IMR-90 (cell line): ENCODE results near the gene C3. TPM values are rescaled to one million over a fixed set of nuclear protein-coding genes. Genes with fewer than 3 reads are reported as not detected.

Experiments
- ATAC-seq: fragments of 200-7000 bp; cut with Tn5 transposase; 2 replicates; pipeline ENCODE4 v1.9.1; 2020; ENCODE audit warnings: low read depth, mild to moderate bottlenecking, moderate library complexity
- BruUV-seq: library from RNA; stranded (reverse); fragments of 400-500 nt; replicated peaks from 2 replicates; lab custom pipeline; 2021; lab: Mats Ljungman, UMichigan
- CTCF ChIA-PET: fragments of 300-600 bp; formaldehyde crosslinking; extraction: SDS; loops from one replicate; lab custom pipeline; 2021; ENCODE audit warnings: antibody characterized with exemption; lab: Yijun Ruan, JAX
- POLR2A ChIA-PET: fragments of 300-600 bp; sonication (Branson Sonifier 250); formaldehyde crosslinking; loops from one replicate; lab custom pipeline; 2022; ENCODE audit warnings: antibody characterized with exemption; ENCODE audit not compliant: unreplicated experiment; lab: Charles Lee
- DNase-seq: peaks from one replicate; pipeline ENCODE4 v3.0.0; 2013
- H2AFZ ChIP-seq: replicated peaks from 2 replicates; pipeline ENCODE3; 2013; ENCODE audit warnings: low read length, mild to moderate bottlenecking; ENCODE audit not compliant: poor library complexity
- H2AK5ac ChIP-seq: 2 replicates; pipeline ENCODE4 v1.6.1; 2013; ENCODE audit warnings: low read depth, low read length, inconsistent platforms
- H2AK9ac ChIP-seq: replicated peaks from 2 replicates; pipeline ENCODE3; 2013; ENCODE audit warnings: mild to moderate bottlenecking, low read depth, low read length, moderate library complexity; ENCODE audit not compliant: poor library complexity
- H2BK120ac ChIP-seq: 2 replicates; pipeline ENCODE4 v1.6.1; 2013; ENCODE audit warnings: low read depth, low read length, inconsistent platforms
- H2BK15ac ChIP-seq: 3 replicates; pipeline ENCODE4 v1.6.1; 2013; ENCODE audit warnings: low read depth, low read length, inconsistent platforms
- H2BK20ac ChIP-seq: 2 replicates; pipeline ENCODE4 v1.6.1; 2013; ENCODE audit warnings: low read depth, mild to moderate bottlenecking, inconsistent platforms, low read length, moderate library complexity
- H2BK5ac ChIP-seq: 2 replicates; pipeline ENCODE4 v1.6.1; 2013; ENCODE audit warnings: mild to moderate bottlenecking, low read depth, low read length, inconsistent platforms; ENCODE audit not compliant: poor library complexity, severe bottlenecking
- H3K14ac ChIP-seq: replicated peaks from 2 replicates; pipeline ENCODE4 v1.6.1; 2013; ENCODE audit warnings: low read depth, low read length, inconsistent platforms
- H3K18ac ChIP-seq: 2 replicates; pipeline ENCODE4 v1.6.1; 2013; ENCODE audit warnings: low read depth, low read length, control low read depth
- H3K23ac ChIP-seq: 2 replicates; pipeline ENCODE4 v1.6.1; 2013; ENCODE audit warnings: low read depth, low read length, inconsistent platforms
- H3K27ac ChIP-seq: 2 replicates; pipeline ENCODE4 v1.5.1; 2013; ENCODE audit warnings: mild to moderate bottlenecking, control low read depth, low read length; ENCODE audit not compliant: insufficient read depth
- H3K27me3 ChIP-seq: 2 replicates; pipeline ENCODE4 v1.6.1; 2013; ENCODE audit warnings: low read length; ENCODE audit not compliant: control insufficient read depth, insufficient read depth
- H3K36me3 ChIP-seq: 2 replicates; pipeline ENCODE4 v1.6.1; 2013; ENCODE audit warnings: low read length, mixed read lengths; ENCODE audit not compliant: control insufficient read depth, insufficient read depth
- H3K4ac ChIP-seq: 2 replicates; pipeline ENCODE4 v1.6.1; 2013; ENCODE audit warnings: low read depth, low read length, inconsistent platforms
- H3K4me1 ChIP-seq: 2 replicates; pipeline ENCODE4 v1.6.1; 2013; ENCODE audit warnings: low read length, mixed read lengths; ENCODE audit not compliant: control insufficient read depth, insufficient read depth
- H3K4me2 ChIP-seq: 2 replicates; pipeline ENCODE4 v1.6.1; 2013; ENCODE audit warnings: low read depth, mild to moderate bottlenecking, control low read depth, low read length, moderate library complexity
- H3K4me3 ChIP-seq: 2 replicates; pipeline ENCODE4 v1.5.1; 2013; ENCODE audit warnings: low read depth, mild to moderate bottlenecking, control low read depth, low read length, moderate library complexity; ENCODE audit not compliant: insufficient read depth
- H3K56ac ChIP-seq: 2 replicates; pipeline ENCODE4 v1.6.1; 2013; ENCODE audit warnings: low read length, inconsistent platforms; ENCODE audit not compliant: insufficient read depth; ENCODE audit errors: extremely low read depth
- H3K79me1 ChIP-seq, 2 experiments: 2 replicates each; pipeline ENCODE4 v1.6.1; 2013; ENCODE audit warnings: low read length in 2 of 2, inconsistent platforms in 1 of 2, low read depth in 1 of 2
- H3K9ac ChIP-seq: 2 replicates; pipeline ENCODE4 v1.6.1; 2013; ENCODE audit warnings: low read depth, low read length, control low read depth
- H3K9me1 ChIP-seq: 2 replicates; pipeline ENCODE4 v1.6.1; 2013; ENCODE audit warnings: low read length, inconsistent platforms; ENCODE audit not compliant: insufficient read depth
- H3K9me3 ChIP-seq: 2 replicates; pipeline ENCODE4 v1.6.1; 2013; ENCODE audit warnings: low read length; ENCODE audit not compliant: control insufficient read depth, insufficient read depth
- H4K20me1 ChIP-seq: 2 replicates; pipeline ENCODE4 v1.6.1; 2013; ENCODE audit warnings: low read length, inconsistent platforms; ENCODE audit not compliant: insufficient read depth
- H4K5ac ChIP-seq: 2 replicates; pipeline ENCODE4 v1.6.1; 2013; ENCODE audit warnings: mild to moderate bottlenecking, low read depth, low read length, control low read depth
- H4K8ac ChIP-seq, 2 experiments: 2 replicates each; pipeline ENCODE4 v1.6.1; 2013; ENCODE audit warnings: low read depth in 2 of 2, low read length in 2 of 2, control low read depth in 1 of 2, inconsistent platforms in 1 of 2
- H4K91ac ChIP-seq: 2 replicates; pipeline ENCODE4 v1.6.1; 2013; ENCODE audit warnings: low read depth, low read length, inconsistent platforms; ENCODE audit not compliant: insufficient read depth
- BHLHE40 ChIP-seq: fragments of 150-350 bp; IDR thresholded peaks from 2 replicates; pipeline ENCODE4 v1.6.1; 2016; ENCODE audit warnings: mild to moderate bottlenecking, low read depth, low read length
- CEBPB ChIP-seq: IDR thresholded peaks from 2 replicates; pipeline ENCODE4 v1.6.1; 2012; ENCODE audit warnings: low read depth, low read length, improper control_type of control experiment
- CHD1 ChIP-seq: IDR thresholded peaks from 2 replicates; pipeline ENCODE4 v1.6.1; 2012; ENCODE audit warnings: low read depth, low read length, improper control_type of control experiment
- CTCF ChIP-seq: conservative IDR thresholded peaks from 2 replicates; pipeline ENCODE4 v1.5.1; 2012; ENCODE audit warnings: mild to moderate bottlenecking, low read depth, low read length, improper control_type of control experiment
- ELK1 ChIP-seq: fragments of 150-350 bp; IDR thresholded peaks from 2 replicates; pipeline ENCODE4 v1.6.1; 2016; ENCODE audit warnings: low read depth, mild to moderate bottlenecking, low read length, moderate library complexity, borderline replicate concordance
- FOS ChIP-seq: fragments of 150-350 bp; IDR thresholded peaks from 2 replicates; pipeline ENCODE4 v1.6.1; 2016; ENCODE audit warnings: low read depth, low read length
- MAFK ChIP-seq: IDR thresholded peaks from 2 replicates; pipeline ENCODE4 v1.6.1; 2012; ENCODE audit warnings: low read depth, low read length, improper control_type of control experiment
- MAZ ChIP-seq: IDR thresholded peaks from 2 replicates; pipeline ENCODE4 v1.6.1; 2012; ENCODE audit warnings: low read depth, mild to moderate bottlenecking, low read length, improper control_type of control experiment, moderate library complexity, borderline replicate concordance
- MXI1 ChIP-seq: IDR thresholded peaks from 2 replicates; pipeline ENCODE4 v1.6.1; 2012; ENCODE audit warnings: low read depth, mild to moderate bottlenecking, low read length, moderate library complexity, borderline replicate concordance
- NFE2L2 ChIP-seq: fragments of 150-350 bp; IDR thresholded peaks from 2 replicates; pipeline ENCODE4 v1.6.1; 2016; ENCODE audit warnings: low read depth, mild to moderate bottlenecking, low read length
- POLR2A ChIP-seq: IDR thresholded peaks from 2 replicates; pipeline ENCODE4 v1.6.1; 2012; ENCODE audit warnings: mild to moderate bottlenecking, low read depth, low read length
- RAD21 ChIP-seq: IDR thresholded peaks from 2 replicates; pipeline ENCODE4 v1.6.1; 2012; ENCODE audit warnings: low read length, improper control_type of control experiment
- RCOR1 ChIP-seq: IDR thresholded peaks from 2 replicates; pipeline ENCODE4 v1.6.1; 2012; ENCODE audit warnings: mild to moderate bottlenecking, low read length, improper control_type of control experiment; ENCODE audit not compliant: insufficient replicate concordance
- RFX5 ChIP-seq: IDR thresholded peaks from 2 replicates; pipeline ENCODE4 v1.8.0; 2012; ENCODE audit warnings: low read depth, mild to moderate bottlenecking, low read length, moderate library complexity
- SMC3 ChIP-seq: fragments of 150-350 bp; IDR thresholded peaks from 2 replicates; pipeline ENCODE4 v1.6.1; 2016; ENCODE audit warnings: low read depth, mild to moderate bottlenecking, antibody characterized with exemption, low read length, moderate library complexity
- USF2 ChIP-seq: fragments of 150-350 bp; IDR thresholded peaks from 2 replicates; pipeline ENCODE4 v1.6.1; 2017; ENCODE audit warnings: mild to moderate bottlenecking, antibody characterized with exemption, low read length, low read depth
- WGBS, 2 experiments: methylation state at CpG; one replicate each; pipeline versions ENCODE4 v1.1.5 to v1.1.7; 2013; ENCODE audit warnings: missing lambda C conversion rate in 2 of 2; ENCODE audit not compliant: insufficient read length in 1 of 2; ENCODE audit errors: extremely low coverage in 2 of 2; 5-methylcytosine and 5-hydroxymethylcytosine counted together
- dilution Hi-C: fragments of 300-500 bp; cut with HindIII; formaldehyde crosslinking; loops from one replicate; pipeline ENCODE4 v1.14.3; 2018; ENCODE audit warnings: low sequenced_read_pairs; ENCODE audit not compliant: unreplicated experiment
- in situ Hi-C: fragments of 300-500 bp; cut with MboI; formaldehyde crosslinking; loops from 3 replicates; pipeline ENCODE4 v1.14.3; 2019; ENCODE audit warnings: low sequenced_read_pairs, inconsistent platforms, mixed read lengths
- intact Hi-C: fragments of 100-400 bp; cut with micrococcal nuclease; formaldehyde crosslinking; loops from 2 replicates; pipeline ENCODE4 v1.10.0; 2022
- polyA plus RNA-seq, 3 experiments: library from polyadenylated mRNA; depleted of rRNA; stranded (reverse); fragments of >200 nt; gene quantifications; 2 replicates each; pipeline ENCODE4 v1.2.3, GENCODE V29; 2012; ENCODE audit warnings: low replicate concordance in 1 of 3
- total RNA-seq: library from RNA; depleted of rRNA; stranded (reverse); fragments of >200 nt; gene quantifications from 2 replicates; pipeline ENCODE4 v1.2.3, GENCODE V29; 2012

Gene C3
- total and polyA plus RNA-seq, 2 of the 4 experiments (the other 2 are of a cell fraction) = 0.36 TPM; not detected in 1

- DNase-seq = no peak
- no peak overlapping the region for H3K23ac ChIP-seq
- H4K20me1 ChIP-seq = no peaks in the 10 kb centered on the region
- in situ Hi-C loops (no loop called here), dilution Hi-C loops (no loop called here), intact Hi-C loops (no loop called here)
- no peaks in the 10 kb centered on the region for H3K4me1 ChIP-seq
- H2AFZ ChIP-seq = no peak overlapping the region
- no peak overlapping the region for H2BK20ac ChIP-seq
- no peak overlapping the region for H2BK5ac ChIP-seq
- no peak overlapping the region for H3K4me2 ChIP-seq
- no peak overlapping the region for H2AK9ac ChIP-seq
- H3K56ac ChIP-seq = no peak overlapping the region
- H3K9ac ChIP-seq = no peak overlapping the region
- H4K91ac ChIP-seq = no peak overlapping the region
- H3K27ac ChIP-seq = no peak overlapping the region
- no peak overlapping the region for H3K18ac ChIP-seq
- peaks cover 2% of the 10 kb centered on the region; the same call in 1 of the 2 replicates for H3K27me3 ChIP-seq
- H2AK5ac ChIP-seq = no peak overlapping the region
- CTCF ChIA-PET = no interaction called here
- WGBS, 2 experiments = 29% methylated on average over 4 of the region's 9 CpGs; no CpG with 5 or more reads in 1 of the 2 experiments
- H3K14ac ChIP-seq = no peak overlapping the region
- no peaks in the 10 kb centered on the region for H3K9me1 ChIP-seq
- no peak overlapping the region for H3K4ac ChIP-seq
- no TSS peak for BruUV-seq
- ATAC-seq = no peak
- no peak for TF ChIP-seq USF2
- TF ChIP-seq RFX5 = no peak
- no peak for TF ChIP-seq SMC3
- no peak for TF ChIP-seq CEBPB
- no peak for TF ChIP-seq MXI1
- TF ChIP-seq MAZ = no peak
- TF ChIP-seq MAFK = no peak
- TF ChIP-seq CHD1 = no peak
- no peak for TF ChIP-seq BHLHE40
- TF ChIP-seq FOS = no peak
- no peak for TF ChIP-seq ELK1
- TF ChIP-seq NFE2L2 = no peak
- no peak for TF ChIP-seq CTCF
- no peak for TF ChIP-seq RAD21
- no peak for TF ChIP-seq RCOR1
- no peak for TF ChIP-seq POLR2A
- no peak overlapping the region for H2BK15ac ChIP-seq
- no peak overlapping the region for H4K8ac ChIP-seq
- no peaks in the 10 kb centered on the region for H3K79me1 ChIP-seq
- no peak overlapping the region for H4K5ac ChIP-seq
- H2BK120ac ChIP-seq = no peak overlapping the region
- POLR2A ChIA-PET = no interaction called here
- H3K9me3 ChIP-seq = no peaks in the 10 kb centered on the region; the same call in 1 of the 2 replicates
- H3K36me3 ChIP-seq = no peaks in the 10 kb centered on the region
- H3K4me3 ChIP-seq = no peak overlapping the region
Observed at GRCh38 chr19:6711078-6711361, 9.4 kb downstream of the C3 start.
